Liver (tissue), 3 donors: ENCODE measurements around the gene KRIT1.

Experiments
- CTCF ChIP-seq: fragments of 150-350 bp; IDR thresholded peaks from 2 replicates; pipeline ENCODE4 v1.5.1; 2017; ENCODE audit warnings: improper control_type of control experiment, low read depth, low read length; ENCODE audit not compliant: missing input control
- GABPA ChIP-seq, 2 donors: IDR thresholded peaks in 1 of 2; conservative IDR thresholded peaks in 1 of 2; 2 replicates each; pipeline ENCODE4 v1.6.1; 2016; ENCODE audit warnings: antibody characterized with exemption in 2 of 2, mild to moderate bottlenecking in 1 of 2, moderate library complexity in 1 of 2
- JUND ChIP-seq, 2 donors: IDR thresholded peaks; 2 replicates each; pipeline ENCODE4 v1.6.1; 2016; ENCODE audit warnings: antibody characterized with exemption in 2 of 2
- MAX ChIP-seq: IDR thresholded peaks from 2 replicates; pipeline ENCODE4 v1.6.1; 2016; ENCODE audit warnings: antibody characterized with exemption
- TAF1 ChIP-seq: conservative IDR thresholded peaks from 2 replicates; pipeline ENCODE4 v1.6.1; 2016; ENCODE audit warnings: antibody characterized with exemption, mild to moderate bottlenecking
- ZBTB33 ChIP-seq: IDR thresholded peaks from 2 replicates; pipeline ENCODE4 v1.6.1; 2016; ENCODE audit warnings: antibody characterized with exemption
- donor health status: healthy.
- donor health status: healthy.

- no peak for TF ChIP-seq CTCF
- TF ChIP-seq MAX: no peak
- no peak for TF ChIP-seq TAF1
- no peak for TF ChIP-seq GABPA (IDR thresholded peaks at IDR 0.05 in 1 of 2, conservative IDR thresholded peaks at IDR 0.05 in 1 of 2)
- TF ChIP-seq JUND (IDR thresholded peaks at IDR 0.05): no peak
- TF ChIP-seq ZBTB33: no peak
Observed at GRCh38 chr7:92251181-92251580, 5.5 kb upstream of the KRIT1 start.
